ENCODE measurements around the gene LONP1.

Gene LONP1

GRCh38 chr19:5694167-5694955 is 25.6 kb downstream of the LONP1 start:
- Histone ChIP-seq H3K4me3 (ENCODE audit: low read depth, low read length) (no peak overlapping the region), H3K27me3 (no peaks in the 10 kb centered on the region), H3K4me1 (peaks cover 7% of the 10 kb centered on the region; the same call in 1 of the 2 replicates), H3K36me3 (peaks cover 80% of the 10 kb centered on the region), H3K9me3 (no peaks in the 10 kb centered on the region)
- DNase-seq = no peak
- no peak for TF ChIP-seq CTCF (IDR thresholded peaks at IDR 0.05; ENCODE audit: low read depth, low read length)

GRCh38 chr19:5693195-5694166 is 26.5 kb downstream of the LONP1 start:
- H3K4me1 ChIP-seq = peaks cover 7% of the 10 kb centered on the region; the same call in 1 of the 2 replicates
- no peak for DNase-seq
- no peak overlapping the region for H3K4me3 ChIP-seq (ENCODE audit: low read depth, low read length)
- H3K27me3 ChIP-seq = no peaks in the 10 kb centered on the region
- peaks cover 71% of the 10 kb centered on the region for H3K36me3 ChIP-seq
- no peaks in the 10 kb centered on the region for H3K9me3 ChIP-seq
- no peak for TF ChIP-seq CTCF (IDR thresholded peaks at IDR 0.05; ENCODE audit: low read depth, low read length)

GRCh38 chr19:5692723-5693194 is 27.2 kb downstream of the LONP1 start:
- peaks cover 7% of the 10 kb centered on the region; the same call in 1 of the 2 replicates for H3K4me1 ChIP-seq
- H3K9me3 ChIP-seq = no peaks in the 10 kb centered on the region
- H3K27me3 ChIP-seq = no peaks in the 10 kb centered on the region
- peaks cover 67% of the 10 kb centered on the region for H3K36me3 ChIP-seq
- TF ChIP-seq CTCF (IDR thresholded peaks at IDR 0.05; ENCODE audit: low read depth, low read length) = no peak
- no peak for DNase-seq
- H3K4me3 ChIP-seq (ENCODE audit: low read depth, low read length) = no peak overlapping the region

- peaks cover 66% of the 10 kb centered on the region for H3K36me3 ChIP-seq
- TF ChIP-seq CTCF (IDR thresholded peaks at IDR 0.05; ENCODE audit: low read depth, low read length) = no peak
- DNase-seq = peak; percentile 62
These were observed 27.9 kb downstream of the LONP1 start for GRCh38 chr19:5691822-5692722.

GRCh38 chr19:5690955-5691821 is 28.8 kb downstream of the LONP1 start:
- Histone ChIP-seq H3K27me3 (no peaks in the 10 kb centered on the region), H3K9me3 (no peaks in the 10 kb centered on the region), H3K4me1 (peaks cover 7% of the 10 kb centered on the region; the same call in 1 of the 2 replicates), H3K4me3 (ENCODE audit: low read depth, low read length) (peak overlapping the region; percentile 96), H3K36me3 (peaks cover 57% of the 10 kb centered on the region)
- no peak for TF ChIP-seq CTCF (IDR thresholded peaks at IDR 0.05; ENCODE audit: low read depth, low read length)
- DNase-seq = peak; percentile 51

More at GRCh38 chr19:5691822-5692722, 27.9 kb downstream of the LONP1 start:
- Histone ChIP-seq H3K9me3 (no peaks in the 10 kb centered on the region), H3K4me1 (peaks cover 7% of the 10 kb centered on the region; the same call in 1 of the 2 replicates), H3K27me3 (no peaks in the 10 kb centered on the region), H3K4me3 (ENCODE audit: low read depth, low read length) (peak overlapping the region; percentile 96)
